GM21367 (cell line): ENCODE measurements around the gene RBMS3.
"Not testable (repeated sequence)": the region's sequence is repeated elsewhere in the genome, so short reads cannot be mapped to it uniquely, and the experiment has no call there.

Source experiments
- ATAC-seq: cut with Tn5 transposase; IDR thresholded peaks from one replicate; pipeline ENCODE4 v1.9.1; 2021; ENCODE audit not compliant: unreplicated experiment

Gene RBMS3

DNA sequence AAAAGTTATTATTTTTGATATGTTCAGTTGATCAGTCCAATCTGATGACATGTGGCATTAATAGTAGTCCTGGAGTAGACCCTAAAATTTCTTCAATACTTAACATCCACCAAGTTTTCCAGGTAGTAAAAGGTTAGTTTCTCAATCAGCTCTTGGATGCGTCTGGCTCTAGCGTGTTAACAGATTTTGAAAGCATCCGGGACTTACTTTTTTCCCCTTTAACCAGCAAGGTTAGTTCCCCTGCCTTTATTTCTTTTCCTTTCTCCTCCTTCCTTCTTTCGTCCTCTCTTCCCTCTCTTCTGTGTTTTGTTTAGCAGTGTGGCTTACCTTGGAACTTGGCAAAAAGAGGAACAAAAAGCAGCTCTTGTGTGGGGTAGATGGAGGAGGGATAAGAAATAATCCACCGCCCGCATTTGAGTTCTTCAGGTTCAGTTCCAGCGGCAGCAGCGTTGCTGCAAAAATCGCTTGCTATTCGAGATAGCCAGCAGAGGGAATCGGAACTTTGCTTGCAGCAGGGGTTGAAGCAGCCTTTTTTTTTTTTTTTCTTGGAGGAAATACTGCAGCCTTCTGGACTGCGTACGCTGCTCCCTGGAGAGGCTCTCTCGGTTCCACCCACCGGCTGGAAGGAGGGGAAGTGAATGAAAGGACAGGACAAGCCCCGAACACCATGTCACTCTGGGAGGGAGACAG lies at the start of gene RBMS3:
Gene RBMS3 (plus strand): TSS at position 668 of the 690 bp plus-strand sequence.
- peak; percentile 32 for ATAC-seq

DNA sequence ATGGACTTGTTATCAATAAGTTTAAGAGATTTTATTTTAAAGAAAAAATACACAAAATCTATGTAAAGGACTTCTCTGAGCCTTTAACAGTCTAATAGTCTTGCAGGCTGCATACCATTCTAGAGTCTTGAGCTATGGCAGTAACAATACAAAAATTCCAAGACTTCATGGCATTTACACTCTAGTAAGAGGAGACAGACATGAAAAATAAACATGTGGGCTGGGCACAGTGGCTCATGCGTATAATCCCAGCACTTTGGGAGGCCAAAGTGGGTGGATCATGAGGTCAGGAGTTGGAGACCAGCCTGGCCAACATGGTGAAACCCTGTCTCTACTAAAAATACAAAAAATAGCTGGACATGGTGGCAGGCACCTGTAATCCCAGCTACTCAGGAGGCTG lies 47.7 kb upstream of the RBMS3 start:
- not testable (repeated sequence) for ATAC-seq

- ATAC-seq: no peak
Measured at GRCh38 chr3:29236146-29236840, 44.6 kb upstream of the RBMS3 start.

- no peak for ATAC-seq
Measured at GRCh38 chr3:29239376-29239775, 41.5 kb upstream of the RBMS3 start.

GRCh38 chr3:29240248-29240647 lies 40.6 kb upstream of the RBMS3 start:
- ATAC-seq: no peak

GRCh38 chr3:29240887-29241286 lies 40.0 kb upstream of the RBMS3 start:
- ATAC-seq: no peak

DNA sequence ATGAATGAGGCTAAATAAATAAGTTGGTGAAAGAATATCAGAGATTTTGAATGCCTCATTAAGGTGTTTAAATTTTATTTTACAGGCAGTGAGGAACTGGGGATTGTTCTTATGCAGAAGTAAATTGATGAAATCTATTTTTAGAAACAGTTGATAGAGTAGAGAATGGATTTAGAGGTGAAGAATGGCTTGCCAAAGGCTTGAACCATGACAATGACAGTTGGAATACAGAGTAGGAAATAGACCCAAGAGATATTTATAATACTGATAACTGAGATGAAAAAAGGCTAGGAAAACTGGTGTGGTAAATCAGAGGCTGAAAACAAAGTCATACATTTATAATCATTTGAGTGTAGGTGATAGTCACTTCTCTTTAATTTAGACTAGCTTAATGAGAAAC lies 39.0 kb upstream of the RBMS3 start:
- no peak for ATAC-seq

DNA sequence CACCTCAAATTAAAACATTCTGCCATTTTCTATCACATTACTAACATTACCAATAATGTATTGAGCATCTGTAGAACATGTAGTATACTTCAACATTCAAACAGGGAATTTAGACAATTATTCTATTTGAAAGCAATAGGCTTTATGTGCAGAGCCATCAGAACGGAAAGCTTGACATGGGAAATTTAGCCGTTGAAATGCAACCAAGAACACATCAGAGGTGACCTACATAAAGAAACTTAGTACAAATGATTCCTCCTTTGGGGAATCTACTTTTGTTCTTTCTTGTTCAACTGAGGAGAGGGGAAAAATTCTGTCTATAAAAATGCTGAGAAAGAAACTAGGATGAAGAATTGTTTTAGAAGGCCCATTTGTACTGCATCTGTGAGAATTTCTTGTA lies 38.6 kb upstream of the RBMS3 start:
- ATAC-seq: no peak

GRCh38 chr3:29245441-29245840 lies 35.4 kb upstream of the RBMS3 start:
- no peak for ATAC-seq

GRCh38 chr3:29247088-29247745 lies 33.7 kb upstream of the RBMS3 start:
- ATAC-seq: no peak

DNA sequence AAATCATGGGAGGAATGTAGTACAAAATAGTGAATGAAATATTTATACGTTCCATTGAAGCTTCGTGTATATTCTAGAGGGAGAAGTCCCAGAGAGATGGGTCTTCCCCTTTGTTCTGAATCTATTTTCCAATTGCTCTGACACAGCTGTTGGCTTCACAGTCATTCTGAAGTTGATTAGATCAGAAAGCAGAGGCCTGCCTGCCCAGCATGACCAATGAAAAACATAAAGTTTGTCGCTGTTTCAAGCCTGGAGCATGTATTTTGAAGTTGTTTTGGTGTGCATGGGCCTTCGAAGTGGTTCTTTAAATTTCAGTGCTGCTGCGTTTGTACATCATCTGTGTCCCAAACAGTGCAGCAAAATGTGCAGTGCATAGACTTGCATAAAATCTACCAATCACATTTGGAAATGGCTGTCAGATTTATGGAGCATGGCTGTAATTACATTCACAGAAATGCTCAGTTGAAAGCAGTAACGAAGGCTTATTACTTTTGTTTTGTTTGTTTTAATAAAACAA lies 31.0 kb upstream of the RBMS3 start:
- ATAC-seq: no peak

DNA sequence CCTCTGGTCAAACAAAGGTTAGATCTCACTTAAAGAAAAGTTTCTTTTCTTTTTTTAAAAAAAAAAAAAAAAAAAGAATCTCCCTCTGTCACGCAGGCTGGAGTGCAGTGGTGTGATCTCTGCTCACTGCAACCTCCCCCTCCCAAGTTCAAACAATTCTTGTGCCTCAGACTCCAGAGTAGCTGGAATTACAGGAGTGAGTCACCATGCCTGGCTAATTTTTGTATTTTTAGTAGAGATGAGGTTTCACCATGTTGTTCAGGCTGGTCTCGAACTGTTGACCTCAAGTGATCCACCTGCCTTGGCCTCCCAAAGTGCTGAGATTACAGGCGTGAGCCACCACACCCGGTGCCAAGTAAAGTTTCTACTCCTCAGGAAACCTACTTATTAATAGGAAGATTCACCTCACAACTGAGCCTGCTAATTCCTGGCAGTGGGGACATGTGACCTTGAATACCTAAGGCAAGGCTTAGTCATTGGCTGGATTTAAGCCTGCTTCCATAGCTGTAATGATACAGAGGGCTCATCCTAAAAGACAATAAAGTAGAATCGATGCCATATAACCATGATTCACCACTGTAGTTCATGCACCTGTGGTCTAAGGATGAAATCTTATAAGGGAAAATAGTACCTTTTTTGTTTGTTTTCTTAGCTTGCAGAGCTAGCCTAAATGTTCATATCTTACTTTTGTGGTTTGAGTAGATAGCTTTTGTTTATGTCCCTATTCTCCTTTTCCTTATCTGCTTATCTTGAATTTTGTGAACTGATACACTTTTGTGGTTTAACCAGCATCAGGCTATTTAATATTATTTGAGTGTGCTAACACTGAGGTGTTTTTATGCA lies 24.8 kb upstream of the RBMS3 start:
- ATAC-seq: no peak

- ATAC-seq: no peak
Measured at GRCh38 chr3:29258161-29258560, 22.7 kb upstream of the RBMS3 start.

DNA sequence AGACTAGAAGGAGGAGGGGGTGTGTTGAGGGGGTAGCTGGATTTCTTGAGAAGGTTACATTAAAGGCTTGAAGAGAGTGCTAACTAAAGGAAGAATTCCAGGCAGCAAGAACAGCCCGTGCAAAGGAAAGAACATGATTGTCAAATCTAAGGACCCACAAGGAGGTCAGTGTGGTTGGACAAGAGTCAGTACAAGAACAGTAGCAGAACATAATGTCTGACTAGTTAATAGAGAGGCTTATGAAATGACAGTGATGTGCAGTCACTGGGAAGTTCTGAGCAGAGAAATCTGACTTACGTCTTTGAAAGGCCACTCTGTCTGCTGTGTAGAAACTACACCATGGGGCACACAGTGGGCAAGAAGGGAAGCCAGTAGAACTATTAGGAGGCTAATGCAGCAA lies 19.8 kb upstream of the RBMS3 start:
- ATAC-seq: no peak

DNA sequence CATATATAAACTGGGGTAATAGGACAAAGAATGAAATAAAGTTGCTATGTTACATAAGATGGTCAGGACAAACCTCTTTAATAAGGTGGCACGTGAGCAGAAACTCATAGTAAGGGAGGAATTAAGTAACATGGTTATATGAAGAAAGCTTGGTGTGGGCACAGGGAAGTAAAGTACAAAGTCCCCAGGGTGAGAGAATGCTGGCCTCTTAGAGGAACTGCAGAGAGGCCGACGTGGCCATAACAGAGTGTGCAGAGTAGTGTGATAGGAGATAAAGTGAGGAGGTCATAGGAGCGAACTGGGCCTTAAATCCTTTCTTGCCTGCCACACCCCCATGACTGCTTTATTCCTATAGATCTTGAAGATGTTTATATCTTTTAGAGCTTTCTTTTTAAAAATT lies 17.4 kb upstream of the RBMS3 start:
- ATAC-seq: no peak

- ATAC-seq: no peak
Measured at GRCh38 chr3:29265509-29266072, 15.3 kb upstream of the RBMS3 start.

DNA sequence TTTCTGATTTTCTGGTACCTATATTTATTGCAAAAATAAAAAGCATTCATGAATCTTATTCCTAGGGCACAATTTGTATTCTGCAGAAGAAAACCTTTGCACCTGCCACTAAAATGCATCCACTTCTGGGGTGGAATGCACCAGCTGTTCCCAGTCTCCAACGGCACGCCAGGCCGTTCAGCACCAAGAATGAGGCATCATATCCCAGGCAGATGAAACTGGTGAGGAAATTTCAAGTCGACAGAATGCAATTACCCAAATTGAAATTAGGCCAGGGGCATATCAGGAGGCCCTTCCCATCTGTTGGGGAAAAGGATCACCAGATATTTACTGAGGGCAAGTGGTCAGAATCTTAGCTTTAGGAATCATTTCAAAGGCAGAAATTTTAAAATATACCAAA lies 13.6 kb upstream of the RBMS3 start:
- no peak for ATAC-seq

- no peak for ATAC-seq
Measured at GRCh38 chr3:29268651-29269050, 12.2 kb upstream of the RBMS3 start.

DNA sequence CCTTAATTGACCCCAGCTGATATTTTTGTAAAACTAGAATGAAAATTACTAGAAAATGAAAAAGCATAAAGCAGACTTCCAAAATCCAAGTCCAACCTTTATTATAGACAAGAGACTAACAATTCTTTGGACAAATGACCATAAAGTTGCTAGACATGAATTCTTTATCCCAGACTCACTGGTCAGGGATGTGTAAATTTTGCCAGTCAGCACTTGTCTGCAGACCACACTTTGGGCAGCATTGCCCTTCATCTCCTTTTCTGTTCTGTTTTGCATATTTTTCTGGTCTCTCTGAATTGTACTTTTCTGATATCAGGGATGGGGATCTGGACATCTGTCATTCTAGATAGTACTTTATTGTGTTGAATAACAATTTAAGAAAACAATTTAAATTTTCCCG lies 10.1 kb upstream of the RBMS3 start:
- ATAC-seq: no peak

DNA sequence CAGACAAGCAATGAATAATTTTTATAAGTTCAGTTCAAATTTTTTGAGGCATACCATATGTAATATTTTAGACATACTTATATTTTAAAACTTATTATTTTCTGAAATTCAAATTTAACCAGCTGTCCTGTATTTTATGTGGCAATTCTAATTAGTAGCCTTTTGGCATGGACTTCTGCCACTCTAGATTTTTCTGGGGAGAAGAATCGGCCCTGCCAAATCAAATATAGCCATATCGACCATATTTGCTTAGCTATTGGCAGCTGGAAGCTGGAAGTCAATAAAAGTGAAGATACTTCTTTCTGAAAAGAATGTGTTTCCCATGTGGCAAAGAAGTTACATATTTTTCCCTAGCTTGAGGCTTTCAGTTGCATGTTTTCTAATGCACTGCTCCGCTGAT lies 9.4 kb upstream of the RBMS3 start:
- ATAC-seq: no peak

- ATAC-seq: no peak
Measured at GRCh38 chr3:29274667-29275066, 6.2 kb upstream of the RBMS3 start.
